Activated B cell treated with CpG ODN at 0.5 μM for 24 hours (primary cell): Measurements from ENCODE around the gene TMEM205. TPM values are rescaled to one million over a fixed set of nuclear protein-coding genes. Genes with fewer than 3 reads are reported as not detected.
"Not testable (repeated sequence)": the region's sequence is repeated elsewhere in the genome, so short reads cannot be mapped to it uniquely, and the experiment has no call there.

ENCODE experiments used
- ATAC-seq: fragments of 200-7000 bp; cut with Tn5 transposase; one replicate; pipeline ENCODE4 v1.10.0; 2021; ENCODE audit warnings: low read depth, mild to moderate bottlenecking, moderate library complexity
- CTCF ChIA-PET: fragments of 350-600 bp; sonication (Branson Sonifier 250); formaldehyde crosslinking; loops from one replicate; lab custom pipeline; 2021; ENCODE audit warnings: antibody characterized with exemption; lab: Charles Lee
- POLR2A ChIA-PET: fragments of 350-600 bp; sonication (Branson Sonifier 250); formaldehyde crosslinking; loops from one replicate; lab custom pipeline; 2021; ENCODE audit warnings: antibody characterized with exemption; lab: Charles Lee
- DNase-seq: peaks from one replicate; pipeline ENCODE4 v3.0.0; 2022
- H3K27ac Mint-ChIP-seq: one replicate; pipeline ENCODE4 v1.8.0; 2020; ENCODE audit warnings: mixed read lengths
- H3K27me3 Mint-ChIP-seq: one replicate; pipeline ENCODE4 v1.8.0; 2021; ENCODE audit warnings: mixed read lengths
- H3K36me3 Mint-ChIP-seq: one replicate; pipeline ENCODE4 v1.8.0; 2021; ENCODE audit warnings: low read depth, mixed read lengths
- H3K4me1 Mint-ChIP-seq: one replicate; pipeline ENCODE4 v1.8.0; 2021; ENCODE audit warnings: mixed read lengths
- H3K4me3 Mint-ChIP-seq: one replicate; pipeline ENCODE4 v1.8.0; 2020; ENCODE audit warnings: mild to moderate bottlenecking, mixed read lengths
- H3K9me3 Mint-ChIP-seq: one replicate; pipeline ENCODE4 v1.8.0; 2020; ENCODE audit warnings: mixed read lengths
- intact Hi-C: fragments of 100-400 bp; cut with micrococcal nuclease; formaldehyde crosslinking; loops from one replicate; pipeline ENCODE4 v1.15.1; 2024
- total RNA-seq: library from RNA; stranded (reverse); gene quantifications from 2 replicates; pipeline ENCODE4 v1.2.3, GENCODE V29; 2022
- TF ChIP-seq, protein P1 (sequence below): fragments of 200-600 bp; IDR thresholded peaks from one replicate; pipeline ENCODE4 v1.8.0; 2022; ENCODE audit warnings: antibody characterized with exemption, mild to moderate bottlenecking

Gene TMEM205
- total RNA-seq, 1 donor from 2014 or later = 68.1 TPM

GRCh38 chr19:11322269-11323024 is 23.6 kb downstream of the TMEM205 start:
- H3K9me3 Mint-ChIP-seq = no peaks in the 10 kb centered on the region
- TF ChIP-seq, protein P1, sequence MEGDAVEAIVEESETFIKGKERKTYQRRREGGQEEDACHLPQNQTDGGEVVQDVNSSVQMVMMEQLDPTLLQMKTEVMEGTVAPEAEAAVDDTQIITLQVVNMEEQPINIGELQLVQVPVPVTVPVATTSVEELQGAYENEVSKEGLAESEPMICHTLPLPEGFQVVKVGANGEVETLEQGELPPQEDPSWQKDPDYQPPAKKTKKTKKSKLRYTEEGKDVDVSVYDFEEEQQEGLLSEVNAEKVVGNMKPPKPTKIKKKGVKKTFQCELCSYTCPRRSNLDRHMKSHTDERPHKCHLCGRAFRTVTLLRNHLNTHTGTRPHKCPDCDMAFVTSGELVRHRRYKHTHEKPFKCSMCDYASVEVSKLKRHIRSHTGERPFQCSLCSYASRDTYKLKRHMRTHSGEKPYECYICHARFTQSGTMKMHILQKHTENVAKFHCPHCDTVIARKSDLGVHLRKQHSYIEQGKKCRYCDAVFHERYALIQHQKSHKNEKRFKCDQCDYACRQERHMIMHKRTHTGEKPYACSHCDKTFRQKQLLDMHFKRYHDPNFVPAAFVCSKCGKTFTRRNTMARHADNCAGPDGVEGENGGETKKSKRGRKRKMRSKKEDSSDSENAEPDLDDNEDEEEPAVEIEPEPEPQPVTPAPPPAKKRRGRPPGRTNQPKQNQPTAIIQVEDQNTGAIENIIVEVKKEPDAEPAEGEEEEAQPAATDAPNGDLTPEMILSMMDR = no peak
- intact Hi-C loops = no loop called here
- peaks cover 7% of the 10 kb centered on the region for H3K36me3 Mint-ChIP-seq
- H3K27ac Mint-ChIP-seq = no peak overlapping the region
- DNase-seq = no peak
- H3K4me3 Mint-ChIP-seq = no peak overlapping the region
- no peaks in the 10 kb centered on the region for H3K27me3 Mint-ChIP-seq
- ChIA-PET CTCF (interaction anchor here (1.2 kb wide), 1 partner anchor 13 kb away, joined by 3 read pairs; no protein-coding TSS in a partner anchor), POLR2A (interaction anchor here (0.9 to 1.4 kb wide), 4 partner anchors 24 to 160 kb away, joined by 3 to 4 read pairs (median 3); partner anchors contain the start of genes CCDC159, SWSAP1 and TMEM205)
- no peak for ATAC-seq
- peaks cover 51% of the 10 kb centered on the region for H3K4me1 Mint-ChIP-seq

- Mint-ChIP-seq H3K36me3 (peaks cover 1% of the 10 kb centered on the region), H3K9me3 (no peaks in the 10 kb centered on the region), H3K4me3 (no peak overlapping the region), H3K27ac (no peak overlapping the region), H3K4me1 (peaks cover 52% of the 10 kb centered on the region), H3K27me3 (no peaks in the 10 kb centered on the region)
- DNase-seq = no peak
- TF ChIP-seq, protein P1 = no peak
- intact Hi-C loops = no loop called here
- ChIA-PET POLR2A (interaction anchor here (0.5 to 1.4 kb wide), 4 partner anchors 25 to 161 kb away, joined by 3 to 4 read pairs (median 3); partner anchors contain the start of genes CCDC159, SWSAP1 and TMEM205), CTCF (interaction anchor here (1.2 kb wide), 1 partner anchor 12 kb away, joined by 3 read pairs; no protein-coding TSS in a partner anchor)
- no peak for ATAC-seq
These were observed 24.6 kb downstream of the TMEM205 start for GRCh38 chr19:11321191-11322126.

DNA sequence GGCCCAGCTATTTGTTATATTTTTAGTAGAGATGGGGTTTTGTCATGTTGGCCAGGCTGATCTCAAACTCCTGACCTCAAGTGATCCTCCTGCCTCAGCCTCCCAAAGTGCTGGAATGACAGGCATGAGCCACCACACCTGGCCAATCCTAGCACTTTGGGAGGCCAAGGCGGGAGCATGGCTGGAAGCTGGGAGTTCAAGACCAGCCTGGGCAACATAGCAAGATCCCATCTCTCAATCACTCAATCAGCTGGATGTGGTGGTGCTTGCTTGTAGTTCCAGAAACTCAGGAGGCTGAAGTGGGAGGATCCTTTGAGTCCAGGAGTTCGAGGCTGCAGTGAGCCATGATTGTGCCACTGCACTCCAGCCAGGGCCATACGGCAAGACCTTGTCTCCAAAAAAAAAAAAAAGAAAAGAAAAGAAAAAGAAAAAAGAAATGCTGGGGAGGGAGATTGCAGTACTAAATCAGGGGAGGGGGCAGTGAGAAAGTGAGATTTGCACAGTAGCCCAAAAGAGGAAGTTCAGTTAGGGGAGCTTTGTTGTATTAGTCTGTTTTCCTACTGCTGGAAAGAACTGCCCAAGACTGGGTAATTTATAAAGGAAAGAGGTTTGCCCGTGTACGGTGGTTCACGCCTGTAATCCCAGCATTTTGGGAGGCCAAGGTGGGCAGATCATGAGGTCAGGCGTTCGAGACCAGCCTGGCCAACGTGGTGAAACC is 25.6 kb downstream of the TMEM205 start:
- ATAC-seq, H3K27me3 Mint-ChIP-seq, DNase-seq, H3K27ac Mint-ChIP-seq, intact Hi-C loops, H3K36me3 Mint-ChIP-seq, H3K9me3 Mint-ChIP-seq, H3K4me3 Mint-ChIP-seq: not testable (repeated sequence)
- POLR2A ChIA-PET = interaction anchor here (0.6 kb wide), 2 partner anchors 13 to 107 kb away, joined by 4 read pairs; no protein-coding TSS in a partner anchor
- peaks cover 52% of the 10 kb centered on the region for H3K4me1 Mint-ChIP-seq
- CTCF ChIA-PET = interaction anchor here (0.7 kb wide), 1 partner anchor 194 kb away, joined by 3 read pairs; no protein-coding TSS in a partner anchor

GRCh38 chr19:11306337-11306736 is 39.7 kb downstream of the TMEM205 start:
- no peaks in the 10 kb centered on the region for H3K4me1 Mint-ChIP-seq
- CTCF ChIA-PET = no interaction called here
- H3K27ac Mint-ChIP-seq = no peak overlapping the region
- DNase-seq = no peak
- TF ChIP-seq, protein P1 = no peak
- intact Hi-C loops = no loop called here
- no peak for ATAC-seq
- POLR2A ChIA-PET = no interaction called here
- no peaks in the 10 kb centered on the region for H3K9me3 Mint-ChIP-seq
- no peak overlapping the region for H3K4me3 Mint-ChIP-seq
- H3K36me3 Mint-ChIP-seq = no peaks in the 10 kb centered on the region
- peaks cover 7% of the 10 kb centered on the region for H3K27me3 Mint-ChIP-seq

GRCh38 chr19:11304936-11305335 is 41.1 kb downstream of the TMEM205 start:
- H3K9me3 Mint-ChIP-seq = no peaks in the 10 kb centered on the region
- POLR2A ChIA-PET = no interaction called here
- CTCF ChIA-PET = interaction anchor here (1.4 kb wide), 1 partner anchor 11 kb away, joined by 3 read pairs; no protein-coding TSS in a partner anchor
- H3K36me3 Mint-ChIP-seq = no peaks in the 10 kb centered on the region
- no peak overlapping the region for H3K27ac Mint-ChIP-seq
- TF ChIP-seq, protein P1 = no peak
- ATAC-seq (no peak), DNase-seq (no peak)
- no peaks in the 10 kb centered on the region for H3K4me1 Mint-ChIP-seq
- no peak overlapping the region for H3K4me3 Mint-ChIP-seq
- intact Hi-C loops = no loop called here
- H3K27me3 Mint-ChIP-seq = peaks cover 9% of the 10 kb centered on the region
